HepG2 (cell line): ENCODE results near the gene PNP. TPM values are rescaled to one million over a fixed set of nuclear protein-coding genes. Genes with fewer than 3 reads are reported as not detected.

Experiments
- CBFB ChIP-seq: sonication (generic); formaldehyde crosslinking; IDR thresholded peaks from 2 replicates; pipeline ENCODE4 v1.4.0; 2020; ENCODE audit warnings: missing genetic modification reagents
- FOXA1 ChIP-seq, 2 experiments: fragments of 450-650 bp in 1 of 2; sonication (generic) in 1 of 2; formaldehyde crosslinking in 1 of 2; IDR thresholded peaks; 2 replicates each; pipeline versions ENCODE4 v1.4.0 to v1.6.1; 2016 to 2020; ENCODE audit warnings: missing genetic modification reagents in 1 of 2
- GMEB1 ChIP-seq: sonication (generic); formaldehyde crosslinking; IDR thresholded peaks from 2 replicates; pipeline ENCODE4 v1.5.1; 2020; ENCODE audit warnings: missing genetic modification reagents, mild to moderate bottlenecking, borderline replicate concordance
- GMEB2 ChIP-seq: IDR thresholded peaks from 2 replicates; pipeline ENCODE4 v1.6.1; 2016; ENCODE audit warnings: missing biosample characterization, missing genetic modification reagents, low read depth
- KDM4B ChIP-seq: sonication (generic); formaldehyde crosslinking; IDR thresholded peaks from 2 replicates; pipeline ENCODE4 v1.4.0; 2020; ENCODE audit warnings: missing genetic modification reagents
- MAFG ChIP-seq: sonication (generic); formaldehyde crosslinking; IDR thresholded peaks from 2 replicates; pipeline ENCODE4 v1.5.1; 2020; ENCODE audit warnings: mild to moderate bottlenecking, missing genetic modification reagents
- NCOA2 ChIP-seq: sonication (generic); formaldehyde crosslinking; IDR thresholded peaks from 2 replicates; pipeline ENCODE4 v1.8.0; 2022; ENCODE audit warnings: inconsistent platforms
- RBAK ChIP-seq: sonication (generic); formaldehyde crosslinking; IDR thresholded peaks from 2 replicates; pipeline ENCODE4 v1.5.1; 2020; ENCODE audit warnings: mild to moderate bottlenecking, missing genetic modification reagents
- SAFB2 ChIP-seq: sonication (generic); formaldehyde crosslinking; IDR thresholded peaks from 2 replicates; pipeline ENCODE4 v1.5.1; 2020; ENCODE audit warnings: missing genetic modification reagents, low read depth, mild to moderate bottlenecking, borderline replicate concordance
- SAP130 ChIP-seq: IDR thresholded peaks from 2 replicates; pipeline ENCODE4 v1.6.1; 2016; ENCODE audit warnings: low read depth
- TBX2 ChIP-seq: sonication (generic); formaldehyde crosslinking; IDR thresholded peaks from 2 replicates; pipeline ENCODE4 v1.5.0; 2020; ENCODE audit warnings: missing genetic modification reagents, mild to moderate bottlenecking, borderline replicate concordance
- ZC3H4 ChIP-seq: sonication (generic); formaldehyde crosslinking; IDR thresholded peaks from 2 replicates; pipeline ENCODE4 v1.4.0; 2020; ENCODE audit warnings: missing genetic modification reagents, borderline replicate concordance
- ZNF615 ChIP-seq: sonication (generic); formaldehyde crosslinking; IDR thresholded peaks from 2 replicates; pipeline ENCODE4 v1.5.0; 2020; ENCODE audit warnings: mild to moderate bottlenecking, missing genetic modification reagents, borderline replicate concordance
- ZNF792 ChIP-seq: IDR thresholded peaks from 2 replicates; pipeline ENCODE4 v1.6.1; 2016
- polyA plus RNA-seq, 8 experiments: library from polyadenylated mRNA; depleted of rRNA in 3 of 8; stranded (reverse) in 7 of 8; unstranded in 1 of 8; fragments of >200 nt; fragmentation: Illumina TruSeq in 4 of 8; extraction: Trizol in 4 of 8; gene quantifications; 2 replicates each; pipeline versions ENCODE4 v1.2.1 to v1.2.3, GENCODE V29; 2011 to 2016; ENCODE audit warnings: low read depth in 4 of 8, missing spikeins in 1 of 8, mixed read lengths in 1 of 8; ENCODE audit not compliant: insufficient read depth in 1 of 8
- total RNA-seq, 5 experiments: library from RNA; depleted of rRNA; stranded (reverse); fragments of >200 nt; fragmentation: Illumina TruSeq; extraction: Trizol; gene quantifications; 2 replicates each; pipeline ENCODE4 v1.2.3, GENCODE V29; 2016; ENCODE audit warnings: low read depth in 1 of 5
- TF ChIP-seq, protein P1 (sequence below): sonication (generic); formaldehyde crosslinking; IDR thresholded peaks from 2 replicates; pipeline ENCODE4 v1.9.0; 2022; ENCODE audit warnings: missing genetic modification reagents, mild to moderate bottlenecking, borderline replicate concordance
- TF ChIP-seq, protein P2 (sequence below): sonication (generic); formaldehyde crosslinking; IDR thresholded peaks from 2 replicates; pipeline ENCODE4 v1.5.0; 2020; ENCODE audit warnings: missing genetic modification reagents
- TF ChIP-seq, protein P3 (sequence below): sonication (generic); formaldehyde crosslinking; IDR thresholded peaks from 2 replicates; pipeline ENCODE4 v1.4.0; 2020; ENCODE audit warnings: missing genetic modification reagents
- TF ChIP-seq, protein P4 (sequence below): sonication (generic); formaldehyde crosslinking; IDR thresholded peaks from 2 replicates; pipeline ENCODE4 v1.5.1; 2020; ENCODE audit warnings: missing genetic modification reagents, mild to moderate bottlenecking, borderline replicate concordance

PNP gene
- total and polyA plus RNA-seq, 2 of the 13 experiments (the other 11 are each of a cell fraction or from before 2014, with no cell fraction given), result 45.4 to 74.8 TPM

- TF ChIP-seq, protein P1, sequence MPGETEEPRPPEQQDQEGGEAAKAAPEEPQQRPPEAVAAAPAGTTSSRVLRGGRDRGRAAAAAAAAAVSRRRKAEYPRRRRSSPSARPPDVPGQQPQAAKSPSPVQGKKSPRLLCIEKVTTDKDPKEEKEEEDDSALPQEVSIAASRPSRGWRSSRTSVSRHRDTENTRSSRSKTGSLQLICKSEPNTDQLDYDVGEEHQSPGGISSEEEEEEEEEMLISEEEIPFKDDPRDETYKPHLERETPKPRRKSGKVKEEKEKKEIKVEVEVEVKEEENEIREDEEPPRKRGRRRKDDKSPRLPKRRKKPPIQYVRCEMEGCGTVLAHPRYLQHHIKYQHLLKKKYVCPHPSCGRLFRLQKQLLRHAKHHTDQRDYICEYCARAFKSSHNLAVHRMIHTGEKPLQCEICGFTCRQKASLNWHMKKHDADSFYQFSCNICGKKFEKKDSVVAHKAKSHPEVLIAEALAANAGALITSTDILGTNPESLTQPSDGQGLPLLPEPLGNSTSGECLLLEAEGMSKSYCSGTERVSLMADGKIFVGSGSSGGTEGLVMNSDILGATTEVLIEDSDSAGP (CRISPR knock-in tag), result peak; percentile 91
- TF ChIP-seq CBFB (CRISPR knock-in tag) (peak; percentile 18; the same call in 1 of the 2 replicates), ZNF615 (CRISPR knock-in tag) (no peak), SAFB2 (CRISPR knock-in tag) (peak; percentile 27), MAFG (CRISPR knock-in tag) (0 out of 2 replicates have a peak, but pooled peaks have one; percentile 55), ZC3H4 (0 out of 2 replicates have a peak, but pooled peaks have one; percentile 76), KDM4B (CRISPR knock-in tag) (peak; percentile 72), GMEB2 (peak; percentile 78), SAP130 (CRISPR knock-in tag) (peak; percentile 99), ZNF792 (CRISPR knock-in tag) (peak; percentile 78), FOXA1 (IDR thresholded peaks at IDR 0.05) (no peak), FOXA1 (CRISPR knock-in tag; IDR thresholded peaks at IDR 0.05) (no peak), NCOA2 (CRISPR knock-in tag) (0 out of 2 replicates have a peak, but pooled peaks have one; percentile 56), GMEB1 (CRISPR knock-in tag) (peak; percentile 91), RBAK (CRISPR knock-in tag) (no peak), TBX2 (peak; percentile 83)
- TF ChIP-seq, protein P2, sequence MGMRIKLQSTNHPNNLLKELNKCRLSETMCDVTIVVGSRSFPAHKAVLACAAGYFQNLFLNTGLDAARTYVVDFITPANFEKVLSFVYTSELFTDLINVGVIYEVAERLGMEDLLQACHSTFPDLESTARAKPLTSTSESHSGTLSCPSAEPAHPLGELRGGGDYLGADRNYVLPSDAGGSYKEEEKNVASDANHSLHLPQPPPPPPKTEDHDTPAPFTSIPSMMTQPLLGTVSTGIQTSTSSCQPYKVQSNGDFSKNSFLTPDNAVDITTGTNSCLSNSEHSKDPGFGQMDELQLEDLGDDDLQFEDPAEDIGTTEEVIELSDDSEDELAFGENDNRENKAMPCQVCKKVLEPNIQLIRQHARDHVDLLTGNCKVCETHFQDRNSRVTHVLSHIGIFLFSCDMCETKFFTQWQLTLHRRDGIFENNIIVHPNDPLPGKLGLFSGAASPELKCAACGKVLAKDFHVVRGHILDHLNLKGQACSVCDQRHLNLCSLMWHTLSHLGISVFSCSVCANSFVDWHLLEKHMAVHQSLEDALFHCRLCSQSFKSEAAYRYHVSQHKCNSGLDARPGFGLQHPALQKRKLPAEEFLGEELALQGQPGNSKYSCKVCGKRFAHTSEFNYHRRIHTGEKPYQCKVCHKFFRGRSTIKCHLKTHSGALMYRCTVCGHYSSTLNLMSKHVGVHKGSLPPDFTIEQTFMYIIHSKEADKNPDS (CRISPR knock-in tag), result 0 out of 2 replicates have a peak, but pooled peaks have one; percentile 44
- TF ChIP-seq, protein P3, sequence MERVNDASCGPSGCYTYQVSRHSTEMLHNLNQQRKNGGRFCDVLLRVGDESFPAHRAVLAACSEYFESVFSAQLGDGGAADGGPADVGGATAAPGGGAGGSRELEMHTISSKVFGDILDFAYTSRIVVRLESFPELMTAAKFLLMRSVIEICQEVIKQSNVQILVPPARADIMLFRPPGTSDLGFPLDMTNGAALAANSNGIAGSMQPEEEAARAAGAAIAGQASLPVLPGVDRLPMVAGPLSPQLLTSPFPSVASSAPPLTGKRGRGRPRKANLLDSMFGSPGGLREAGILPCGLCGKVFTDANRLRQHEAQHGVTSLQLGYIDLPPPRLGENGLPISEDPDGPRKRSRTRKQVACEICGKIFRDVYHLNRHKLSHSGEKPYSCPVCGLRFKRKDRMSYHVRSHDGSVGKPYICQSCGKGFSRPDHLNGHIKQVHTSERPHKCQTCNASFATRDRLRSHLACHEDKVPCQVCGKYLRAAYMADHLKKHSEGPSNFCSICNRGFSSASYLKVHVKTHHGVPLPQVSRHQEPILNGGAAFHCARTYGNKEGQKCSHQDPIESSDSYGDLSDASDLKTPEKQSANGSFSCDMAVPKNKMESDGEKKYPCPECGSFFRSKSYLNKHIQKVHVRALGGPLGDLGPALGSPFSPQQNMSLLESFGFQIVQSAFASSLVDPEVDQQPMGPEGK (CRISPR knock-in tag), result peak; percentile 64
- TF ChIP-seq, protein P4, sequence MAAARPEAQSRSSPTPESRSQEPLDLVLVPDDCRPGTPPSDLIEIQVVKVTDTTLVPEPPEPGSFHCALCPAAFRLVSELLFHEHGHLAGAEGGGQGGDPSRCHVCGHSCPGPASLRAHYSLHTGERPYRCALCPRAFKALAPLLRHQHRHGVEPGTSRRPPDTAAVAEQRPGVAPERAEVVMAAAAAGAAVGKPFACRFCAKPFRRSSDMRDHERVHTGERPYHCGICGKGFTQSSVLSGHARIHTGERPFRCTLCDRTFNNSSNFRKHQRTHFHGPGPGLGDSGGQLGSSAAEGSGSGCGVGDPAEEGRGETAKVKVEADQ (CRISPR knock-in tag), result peak; percentile 78; the same call in 1 of the 2 replicates
These were observed 14.5 kb upstream of the PNP start, which contains the start of the genes APEX1 and OSGEP (continued) for GRCh38 chr14:20454516-20455354.
